DMS53 treated with DMSO at 0.1 percent for 48 hours (cell line): Measurements from ENCODE around the gene CFL1.
A peak's percentile ranks its signal among the peaks of the same experiment; 100 is the strongest.
"Not testable (repeated sequence)": the region's sequence is repeated elsewhere in the genome, so short reads cannot be mapped to it uniquely, and the experiment has no call there.

Experiments
- DNase-seq: peaks from one replicate; lab custom pipeline; 2025; ENCODE audit not compliant: unreplicated experiment; lab: John Stamatoyannopoulos, UW

The CFL1 gene

DNA sequence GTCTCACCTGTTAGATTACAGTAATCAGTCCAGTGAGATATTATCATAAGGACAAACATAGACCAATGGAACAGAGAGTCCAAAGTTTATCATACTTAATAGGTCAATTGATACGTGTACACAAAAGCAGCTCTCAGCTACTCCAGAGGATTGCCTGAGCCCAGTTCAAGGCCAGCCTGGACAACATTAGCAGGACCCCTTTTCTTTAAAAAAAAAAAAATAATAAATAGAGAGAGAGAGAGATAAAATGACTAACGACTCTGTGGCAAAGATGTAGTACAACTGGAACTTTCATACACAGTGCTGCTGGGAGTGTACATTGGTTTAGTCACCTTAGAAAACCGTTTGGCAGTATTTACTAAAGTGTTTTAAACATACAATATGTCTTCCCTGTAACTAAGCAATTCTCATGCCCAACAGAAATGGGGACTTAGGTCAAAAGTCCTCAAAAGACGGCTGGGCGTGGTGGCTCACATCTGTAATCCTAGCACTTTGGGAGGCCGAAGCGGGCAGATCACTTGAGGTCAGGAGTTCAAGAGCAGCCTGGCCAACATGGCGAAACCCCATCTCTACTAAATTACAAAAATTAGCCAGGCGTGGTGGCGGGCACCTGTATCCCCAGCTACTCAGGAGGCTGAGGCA, 13.6 kb downstream of the CFL1 start:
- no peak for DNase-seq

DNA sequence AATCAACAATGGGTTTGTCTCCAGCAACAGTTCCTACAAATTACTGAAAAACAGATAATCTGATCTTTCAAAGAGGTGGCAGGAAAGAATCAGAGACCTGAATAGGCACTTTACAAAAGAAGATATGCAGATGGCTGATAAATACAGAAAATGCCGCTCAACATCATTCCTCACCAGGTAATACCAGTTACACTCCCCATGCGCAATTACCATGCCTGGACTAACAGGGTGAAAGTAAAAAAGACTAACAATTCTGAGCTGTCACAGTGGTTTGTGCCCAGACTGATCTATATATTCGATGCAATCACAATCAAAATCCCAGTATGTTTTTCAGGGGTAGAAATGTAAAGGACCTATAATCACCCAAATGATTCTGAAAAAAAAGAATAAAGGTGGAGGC, 14.2 kb downstream of the CFL1 start:
- no peak for DNase-seq

DNA sequence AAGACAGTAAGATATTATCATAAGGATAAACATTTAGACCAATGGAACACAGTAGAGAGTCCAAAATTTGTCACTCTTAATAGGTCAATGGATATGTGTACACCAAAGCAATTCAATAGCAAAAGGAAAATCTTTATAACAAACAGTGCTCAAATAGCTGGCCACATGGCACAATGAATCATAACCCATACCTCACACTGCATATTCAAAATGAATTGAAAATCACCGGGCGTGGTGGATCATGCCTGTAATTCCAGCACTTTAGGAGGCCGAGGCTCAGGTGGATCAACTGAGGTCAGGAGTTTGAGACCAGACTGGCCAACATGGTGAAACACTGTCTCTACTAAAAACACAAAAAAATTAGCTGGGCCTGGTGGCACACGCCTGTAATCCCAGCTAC, 15.8 kb downstream of the CFL1 start:
- DNase-seq: no peak

DNA sequence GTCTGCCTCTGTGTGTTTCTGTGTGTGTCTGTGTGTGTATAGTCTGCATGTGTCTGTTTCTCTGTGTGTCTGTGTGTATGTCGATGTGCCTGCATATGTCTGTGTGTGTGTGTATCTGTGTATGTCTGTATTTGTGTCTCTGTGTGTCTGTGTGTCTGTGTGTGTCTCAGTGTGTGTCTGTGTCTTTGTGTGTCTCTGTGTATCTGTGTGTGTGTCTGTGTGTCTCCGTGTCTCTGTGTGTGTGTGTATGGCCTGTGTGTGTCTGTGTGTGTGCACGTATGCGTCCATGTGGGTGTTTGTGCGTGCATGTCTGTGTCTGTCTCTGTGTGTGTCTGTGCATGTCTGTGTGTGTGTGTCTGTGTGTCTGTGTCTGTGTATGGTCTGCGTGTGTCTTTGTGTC, 23.8 kb downstream of the CFL1 start:
- no peak for DNase-seq

DNA sequence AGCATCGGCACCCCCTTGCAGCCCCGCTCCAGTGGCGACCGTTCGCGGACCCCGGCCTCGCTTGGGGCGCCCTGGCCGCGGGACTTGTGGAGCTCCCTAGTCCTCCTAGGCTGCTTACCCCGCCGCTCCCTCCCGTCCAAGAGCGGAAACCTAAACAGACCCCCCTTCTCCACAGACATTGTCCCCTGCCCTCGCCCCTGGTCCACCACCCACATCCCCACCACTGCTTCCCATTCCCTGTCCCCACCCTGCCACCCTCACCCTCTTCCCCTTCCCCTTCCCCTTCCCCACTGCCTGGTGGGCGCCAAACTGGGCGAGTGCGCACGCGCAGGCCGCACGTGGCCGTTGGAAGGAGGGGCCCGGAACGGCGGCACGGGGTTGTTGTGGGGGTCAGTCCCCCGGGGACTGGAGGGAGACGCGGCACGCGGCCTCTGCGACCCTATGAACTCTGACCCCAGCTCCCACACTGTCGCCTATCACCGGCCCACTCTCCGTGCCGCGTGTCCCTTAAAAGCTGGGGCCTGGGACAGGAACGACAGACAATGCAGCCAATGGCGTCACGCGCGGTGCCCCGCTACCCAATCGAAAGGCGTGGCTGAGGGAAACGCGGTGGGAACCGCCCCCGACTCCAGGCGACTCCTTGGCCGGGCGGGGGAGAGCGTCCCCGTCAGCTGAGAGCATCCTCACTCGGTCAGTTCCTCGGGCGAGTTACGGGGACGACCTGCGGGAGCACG, 24.5 kb downstream of the CFL1 start, which contains the start of gene SNX32:
Gene SNX32, plus strand, starts transcription at position 667 of the 734 bp plus-strand sequence. CDS start 103 bp downstream, outside the sequence.
- DNase-seq: peak; percentile 37

DNA sequence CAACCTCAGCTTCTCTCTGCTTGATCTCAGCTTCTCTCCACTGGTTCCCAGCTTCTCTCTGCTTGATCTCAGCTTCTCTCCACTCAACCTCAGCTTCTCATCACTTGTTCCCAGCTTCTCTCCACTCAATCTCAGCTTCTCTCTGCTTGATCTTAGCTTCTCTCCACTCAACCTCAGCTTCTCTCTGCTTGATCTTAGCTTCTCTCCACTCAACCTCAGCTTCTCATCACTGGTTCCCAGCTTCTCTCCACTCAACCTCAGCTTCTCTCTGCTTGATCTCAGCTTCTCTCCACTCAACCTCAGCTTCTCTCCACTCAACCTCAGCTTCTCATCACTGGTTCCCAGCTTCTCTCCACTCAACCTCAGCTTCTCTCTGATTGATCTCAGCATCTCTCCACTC, 25.7 kb downstream of the CFL1 start:
- not testable (repeated sequence) for DNase-seq

DNA sequence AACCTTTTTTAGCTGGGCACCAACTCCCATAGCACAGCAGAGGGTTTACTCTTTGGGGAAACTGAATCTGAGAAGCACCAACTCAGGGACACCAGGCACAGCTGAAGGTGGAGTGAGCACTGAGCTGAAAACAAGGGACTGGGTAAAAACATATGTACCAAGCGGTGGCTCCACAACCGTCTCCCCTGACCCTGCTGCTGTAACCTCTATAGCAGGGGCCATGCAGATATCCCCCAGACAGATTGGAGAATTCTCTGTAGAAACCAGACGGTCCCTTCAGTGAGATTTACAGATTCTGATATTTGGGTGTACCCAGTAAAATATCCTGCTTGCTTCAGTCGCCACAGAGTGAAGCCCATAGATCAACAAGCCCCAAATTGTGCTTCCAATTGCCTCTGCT, 28.5 kb downstream of the CFL1 start:
- DNase-seq: no peak

DNA sequence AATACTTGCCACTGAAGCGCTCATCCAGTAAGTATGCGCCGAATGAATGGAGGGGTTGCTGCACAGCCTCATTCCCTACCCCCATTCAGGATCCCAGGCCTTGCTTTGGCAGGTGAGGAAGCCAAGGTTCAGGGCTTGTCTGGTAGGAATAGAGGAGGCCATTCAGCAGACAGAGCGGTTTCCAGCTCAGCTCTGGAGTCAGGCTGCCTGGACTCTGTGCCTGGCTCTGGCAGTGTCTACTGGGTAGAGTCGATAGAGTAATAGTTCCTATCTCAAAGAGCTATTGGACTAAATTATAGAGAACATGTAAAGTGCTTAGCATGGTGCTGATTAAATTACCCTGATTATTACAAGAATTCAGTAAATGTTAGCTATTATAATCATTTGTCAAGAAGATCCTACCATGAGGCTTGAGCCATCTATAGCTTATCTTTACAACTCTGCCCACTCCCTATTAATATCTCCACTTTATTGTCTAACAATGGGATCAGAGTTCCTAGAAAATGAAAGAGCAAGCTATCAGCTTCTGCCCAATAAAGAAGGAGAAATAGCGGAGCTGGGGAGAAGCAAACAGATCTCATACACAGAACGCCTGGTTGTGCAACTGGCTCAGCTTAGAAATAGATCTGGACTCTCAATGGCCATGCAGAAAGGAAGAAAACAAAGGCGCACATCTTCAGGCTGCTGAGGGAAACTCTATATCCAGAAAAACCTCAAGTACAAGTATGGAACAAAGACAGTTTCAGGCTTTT, 30.8 kb downstream of the CFL1 start:
- DNase-seq: no peak

DNA sequence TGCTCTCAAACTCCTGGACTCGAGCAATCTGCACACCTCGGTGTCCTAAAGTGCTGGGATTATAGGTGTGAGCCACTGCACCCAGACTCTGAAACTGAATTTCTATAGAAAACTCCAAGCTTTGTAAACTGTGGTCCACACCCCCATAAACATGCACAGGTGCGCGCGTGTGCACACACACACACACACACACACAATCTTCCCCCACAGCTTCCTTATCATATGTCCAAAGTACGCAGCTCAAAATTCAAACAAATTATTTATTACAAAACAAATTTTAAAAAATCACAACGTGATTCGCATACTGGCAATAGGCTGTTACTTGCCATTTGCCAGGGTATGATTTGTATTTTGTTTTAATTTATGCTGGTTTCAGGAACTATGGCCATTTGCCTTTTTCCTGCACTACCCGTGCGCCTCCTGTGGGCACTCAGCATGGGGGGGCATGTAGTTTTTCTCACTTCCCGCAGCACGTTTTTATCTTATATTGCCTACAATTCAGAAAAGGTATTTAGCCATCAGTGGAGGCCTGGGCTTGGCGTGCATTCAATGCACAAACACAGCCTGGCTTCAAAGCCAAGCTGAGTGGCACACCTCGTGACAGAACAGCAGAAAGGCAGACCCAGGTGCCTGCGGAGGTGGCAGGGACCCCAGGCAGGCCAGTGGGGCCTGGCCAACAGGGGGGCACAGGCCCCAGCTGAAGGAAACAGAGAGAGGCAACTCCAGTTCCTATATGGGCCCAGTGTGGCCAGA, 35.0 kb downstream of the CFL1 start:
- no peak for DNase-seq

DNA sequence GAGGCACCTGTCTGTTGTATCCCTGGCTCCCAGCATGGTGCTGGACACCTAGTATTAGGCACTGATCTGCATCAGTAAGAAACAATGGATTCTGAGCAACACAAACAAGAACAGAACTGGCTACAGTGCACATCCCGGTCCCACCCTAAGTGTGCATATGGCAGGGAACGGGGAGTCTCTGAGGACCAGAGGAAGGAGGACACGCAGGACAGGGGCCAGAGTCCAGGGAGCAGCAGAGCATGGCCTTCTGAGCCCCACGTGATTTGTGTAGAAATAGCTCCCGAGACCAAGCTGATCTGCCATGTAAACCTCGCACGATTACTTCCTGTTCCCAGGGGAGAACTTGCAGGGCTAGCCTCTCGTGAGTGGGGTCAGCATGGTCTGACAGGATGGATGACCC, 36.9 kb downstream of the CFL1 start:
- no peak for DNase-seq

DNA sequence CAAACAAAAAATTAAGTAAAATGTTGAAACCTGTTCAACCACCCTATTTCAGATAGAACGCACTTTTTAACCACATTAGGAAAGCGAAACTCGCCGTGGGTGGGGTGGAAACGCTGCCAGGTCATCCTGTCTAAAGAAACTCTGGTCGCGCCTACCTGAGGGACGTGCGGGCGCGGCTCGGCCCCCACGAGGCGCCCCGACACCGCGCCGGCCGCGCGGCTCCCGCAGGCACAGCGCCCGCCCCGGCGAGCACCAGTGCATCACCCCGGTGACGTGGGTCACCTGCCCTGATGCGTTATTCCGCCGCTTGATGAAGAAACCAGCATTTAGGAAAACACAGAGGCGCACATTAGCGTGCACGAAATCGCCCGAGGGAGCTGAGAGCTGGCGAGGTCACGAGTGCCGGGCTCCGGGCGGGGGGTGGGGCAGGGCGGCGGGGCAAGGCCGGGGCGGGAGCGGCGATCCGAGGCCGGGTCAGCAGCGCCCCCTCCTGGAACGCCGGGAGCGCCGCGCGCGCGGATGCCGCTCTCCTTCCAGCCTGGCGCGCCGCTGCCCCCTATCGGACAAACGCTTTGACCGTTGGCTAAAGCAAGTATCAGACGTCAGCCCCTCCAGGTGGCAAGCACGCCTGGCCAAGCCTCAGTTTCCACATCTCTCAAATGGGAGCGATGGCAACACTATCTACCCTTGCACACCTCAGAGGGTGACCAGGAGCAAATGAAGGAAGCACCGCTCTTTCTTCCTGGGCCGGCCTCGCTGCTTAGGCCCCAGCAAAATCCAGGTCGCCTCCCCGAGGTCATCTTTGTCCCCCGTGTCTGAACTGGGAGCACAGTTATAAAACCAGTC, 39.9 kb downstream of the CFL1 start:
- DNase-seq: peak; percentile 73

DNA sequence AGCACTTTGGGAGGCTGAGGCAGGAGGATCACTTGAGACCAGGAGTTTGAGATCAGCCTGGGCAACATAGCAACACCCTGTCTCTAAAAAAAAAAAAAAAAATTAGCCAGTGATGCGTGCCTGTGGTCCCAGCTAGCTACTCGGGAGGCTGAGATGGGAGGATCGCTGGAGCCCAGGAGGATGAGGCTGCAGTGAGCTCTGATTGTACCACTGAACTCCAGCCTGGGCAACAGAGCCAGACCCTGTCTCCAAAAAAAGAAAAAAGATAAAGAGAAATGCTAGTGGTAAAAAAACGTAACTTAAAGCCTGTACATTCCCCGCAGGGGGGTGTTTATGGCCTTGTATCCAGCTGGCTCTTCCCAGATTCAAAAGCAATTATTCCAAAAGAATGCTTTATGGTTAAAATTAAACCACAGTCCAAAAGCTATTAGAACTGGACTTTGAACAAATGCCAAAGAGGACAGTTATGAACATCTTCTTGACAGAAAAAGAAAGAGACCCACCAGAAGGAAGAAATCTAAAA, 40.6 kb downstream of the CFL1 start:
- no peak for DNase-seq

DNA sequence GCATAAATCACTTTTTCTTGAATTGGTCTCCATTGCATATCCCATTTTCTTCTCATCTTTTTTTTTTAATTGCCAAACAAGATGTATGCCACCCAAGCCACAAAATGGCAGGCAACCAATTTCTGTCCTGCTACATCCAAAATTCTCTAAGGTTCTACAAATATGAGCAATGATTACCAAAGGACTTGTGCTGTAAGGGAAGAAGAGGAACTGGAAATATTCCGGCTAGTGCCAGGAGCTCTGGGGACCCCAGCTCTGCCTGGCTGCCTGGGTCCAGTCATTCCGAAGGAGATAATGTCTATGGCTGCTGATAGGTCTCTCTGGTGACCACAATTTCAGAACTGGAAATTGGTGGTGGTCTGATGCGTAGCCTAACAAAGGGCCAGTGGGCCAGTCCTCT, 41.3 kb downstream of the CFL1 start:
- DNase-seq: no peak

DNA sequence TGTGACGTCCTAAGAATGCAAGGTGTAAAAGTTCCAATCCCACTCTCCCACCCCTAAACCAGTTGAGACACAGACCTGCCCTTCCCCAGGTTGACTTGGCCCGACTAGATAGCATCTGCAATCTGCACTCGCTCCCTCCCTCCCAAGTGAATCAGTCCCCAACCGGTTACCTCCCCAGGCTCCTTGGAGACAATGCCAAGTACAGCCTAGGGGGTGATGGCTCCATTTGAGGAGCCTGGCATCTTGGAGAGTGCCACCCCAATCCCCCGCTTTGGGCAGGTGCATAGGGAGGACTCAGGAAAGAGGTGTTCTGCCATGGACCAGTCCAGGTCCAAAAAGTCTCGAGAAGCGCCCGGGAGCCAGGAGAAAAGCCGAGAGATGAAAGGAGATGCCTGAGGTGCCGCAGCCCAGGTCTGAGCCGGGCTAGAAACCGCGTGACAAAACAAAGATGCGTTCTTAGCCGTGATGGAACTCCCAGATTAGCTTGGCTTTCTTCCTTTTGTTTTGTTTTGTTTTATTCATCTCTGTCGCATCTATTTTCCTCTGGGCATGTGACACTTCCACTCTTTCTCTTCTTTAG, 42.9 kb downstream of the CFL1 start:
- no peak for DNase-seq

DNA sequence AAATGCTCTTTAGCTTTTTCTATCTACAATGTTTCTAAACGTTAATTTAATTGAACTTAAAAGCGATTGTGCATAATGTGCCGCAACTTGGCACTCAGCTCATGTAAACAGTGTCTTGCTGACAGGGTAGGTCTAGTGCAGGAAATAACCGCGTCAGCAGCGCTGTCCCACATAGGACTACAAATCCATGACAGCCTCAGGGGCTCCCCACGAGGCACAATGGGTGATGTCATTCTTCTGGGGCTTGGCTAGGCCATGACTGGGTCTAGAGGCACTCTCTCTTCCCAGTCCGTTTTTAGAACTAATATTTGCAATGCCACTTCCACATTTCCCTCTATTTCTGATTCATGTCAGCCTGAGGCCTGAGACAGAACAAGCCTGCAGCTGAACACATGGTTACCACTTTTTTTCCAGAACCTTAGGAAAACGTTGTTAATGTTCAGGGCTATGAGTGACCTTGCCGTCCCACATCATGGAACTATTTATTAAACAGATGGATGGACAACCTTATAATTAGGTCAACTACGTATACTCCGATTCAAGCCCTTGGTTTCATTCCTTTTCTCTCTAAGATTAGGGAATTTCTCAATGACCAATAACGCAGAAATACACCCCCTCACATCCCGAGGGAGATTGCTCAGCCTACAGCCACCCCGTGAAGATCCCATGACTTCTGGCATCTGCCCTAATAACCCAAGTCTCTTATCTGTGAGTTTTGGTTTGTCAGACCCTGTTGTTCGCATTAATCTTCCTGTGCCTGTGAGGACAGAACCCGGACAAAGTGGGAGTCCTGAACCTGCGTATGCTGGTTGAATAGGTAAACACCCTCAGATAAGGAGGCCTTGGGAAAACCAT, 43.6 kb downstream of the CFL1 start:
- no peak for DNase-seq

DNA sequence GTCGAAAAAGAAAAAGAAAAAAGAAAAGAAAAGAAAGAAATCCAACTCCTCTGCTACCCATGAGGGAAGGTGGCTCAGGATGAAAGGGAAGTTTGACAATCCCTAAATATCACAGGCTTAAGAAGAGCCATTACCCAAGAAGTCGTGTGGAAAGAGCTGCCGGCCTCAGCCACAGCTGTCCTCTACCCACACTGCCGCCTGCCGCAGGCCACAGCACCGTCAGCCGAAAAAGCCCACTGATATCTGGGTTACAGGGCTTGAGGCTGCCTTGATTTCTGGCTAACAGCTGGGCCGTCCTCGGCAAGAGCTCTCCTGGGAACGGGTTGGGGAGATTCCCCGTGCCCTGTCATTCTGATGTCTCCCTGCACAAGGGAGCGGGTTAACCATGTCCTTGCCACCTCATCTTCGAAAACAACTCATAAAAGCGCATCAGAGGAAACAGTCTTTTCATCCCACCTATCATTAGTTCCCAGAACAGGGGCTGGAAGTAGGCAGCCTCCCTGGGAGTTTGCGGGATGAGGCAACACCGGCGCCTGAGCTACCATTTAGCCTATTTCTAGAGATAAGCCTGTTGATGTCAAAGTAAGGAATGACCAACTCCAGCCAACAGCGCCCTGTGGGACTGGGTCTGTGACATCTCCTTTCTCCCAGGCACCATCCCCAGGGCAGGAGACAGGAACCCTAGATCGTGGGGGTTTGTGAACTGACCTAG, 46.1 kb downstream of the CFL1 start:
- no peak for DNase-seq

DNA sequence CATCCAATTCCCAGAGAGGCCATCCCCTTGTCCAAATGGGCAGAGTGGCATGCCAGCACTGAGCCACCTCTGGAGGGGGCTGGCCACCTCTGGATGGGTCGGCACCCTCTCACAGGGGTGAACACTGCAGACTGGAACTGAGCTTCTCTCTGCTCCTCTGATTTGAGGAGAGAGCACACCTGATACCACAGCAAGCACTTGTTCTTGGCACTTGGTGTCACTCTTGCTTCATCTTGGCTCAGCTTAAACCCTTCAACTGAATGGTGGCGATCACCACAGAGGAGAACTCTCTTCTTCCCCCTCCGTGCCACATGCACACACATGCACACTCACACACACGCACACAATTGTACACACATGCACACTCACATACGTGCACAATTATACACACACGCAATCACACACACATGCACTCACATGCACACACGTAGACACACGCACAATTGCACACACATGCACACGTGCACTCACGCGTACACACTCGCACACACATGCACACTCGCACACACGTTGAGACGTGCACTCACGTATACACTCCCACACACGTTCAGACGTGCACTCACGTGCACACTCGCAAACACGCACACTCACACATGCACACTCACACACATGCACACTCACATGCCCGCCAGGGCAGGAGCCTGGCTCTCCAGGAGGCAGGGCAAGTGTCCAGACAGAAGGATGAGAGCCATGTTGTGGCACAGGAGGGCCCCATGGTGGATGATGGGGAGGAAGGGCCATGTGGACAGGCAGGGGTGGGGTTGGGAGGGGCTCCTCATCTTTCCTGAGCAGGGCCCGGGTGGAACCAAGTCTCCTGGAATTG, 47.7 kb downstream of the CFL1 start:
- DNase-seq: no peak
